Measurements from ENCODE around the gene CDC42SE1. TPM values are rescaled to one million over a fixed set of nuclear protein-coding genes. Genes with fewer than 3 reads are reported as not detected.

CDC42SE1 gene
- total and polyA plus RNA-seq, 9 of the 15 experiments (the other 6 are each of a cell fraction or from before 2014, with no cell fraction given), result 78.1 to 189 (median 114) TPM

GRCh38 chr1:151005729-151006319 is 53.6 kb downstream of the CDC42SE1 start:
- H3K27ac ChIP-seq (ENCODE audit: extremely low read depth, low read depth, low read length), result peak overlapping the region; percentile 75
- FAIRE-seq (no peak), DNase-seq (ENCODE audit: extremely low read depth in 1 of 4, low spot score in 3 of 4) (no peak), ATAC-seq (no peak)
- peaks cover 35% of the 10 kb centered on the region for H3K79me2 ChIP-seq (ENCODE audit: control insufficient read depth, insufficient read depth, low read length)
- ChIA-PET POLR2A (interaction anchor here (0.5 to 2.9 kb wide), 24 partner anchors 10 to 503 kb away, joined by 3 to 22 read pairs (median 4); partner anchors contain the start of genes ANXA9, CERS2 and MCL1), CTCF (ENCODE audit: low intra/inter-chr PET ratio) (interaction anchor here (0.9 to 1.9 kb wide), 2 partner anchors 26 to 750 kb away, joined by 3 to 12 read pairs; no protein-coding TSS in a partner anchor)
- H3K4me3 ChIP-seq, result peak overlapping the region; percentile 44
- no peaks in the 10 kb centered on the region for H3K27me3 ChIP-seq (ENCODE audit: control insufficient read depth in 2 of 2, insufficient read depth in 2 of 2, low read length in 2 of 2)
- intact Hi-C loops (cut with micrococcal nuclease), result loop anchor here (2.0 to 5.0 kb wide), 3 partner anchors 27 to 66 kb away; partner anchors contain the start of genes CDC42SE1 and GABPB2
- in situ Hi-C loops (cut with MboI), result no loop called here
- no peaks in the 10 kb centered on the region for H4K20me1 ChIP-seq (replicated peaks; ENCODE audit: control insufficient read depth, insufficient read depth, low read length)
- peak; percentile 9; the same call in 1 of the 2 replicates for TF ChIP-seq CTBP1 (IDR thresholded peaks at IDR 0.05; ENCODE audit: borderline replicate concordance)
- 0 out of 2 replicates have a peak, but pooled peaks have one; percentile 37 for TF ChIP-seq GTF2E2 (tag; IDR thresholded peaks at IDR 0.05)
- no peak for TF ChIP-seq NFE2L1 (tag; IDR thresholded peaks at IDR 0.05; ENCODE audit: borderline replicate concordance, low read depth)
- peak; percentile 15 for TF ChIP-seq KDM5B (IDR thresholded peaks at IDR 0.05; ENCODE audit: insufficient replicate concordance, low read depth, low read length)
- 0 out of 2 replicates have a peak, but pooled peaks have one; percentile 20 for TF ChIP-seq NKRF (IDR thresholded peaks at IDR 0.05; ENCODE audit: borderline replicate concordance)
- TF ChIP-seq ZNF324 (CRISPR knock-in tag; IDR thresholded peaks at IDR 0.05), result no peak
- H3K4me1 ChIP-seq (replicated peaks in 1 of 2; ENCODE audit: control insufficient read depth in 2 of 2, insufficient read depth in 2 of 2, low read length in 2 of 2), result peaks cover 46 to 53% of the 10 kb centered on the region in 2 experiments
- peak overlapping the region; percentile 89 for H2AFZ ChIP-seq (ENCODE audit: low read depth, low read length)
- 12% methylated on average over 4 of the region's 4 CpGs for WGBS (ENCODE audit: insufficient coverage, low coverage, missing lambda C conversion rate)
- H3K9me3 ChIP-seq (replicated peaks; ENCODE audit: control insufficient read depth, insufficient read depth, low read depth, low read length), result no peaks in the 10 kb centered on the region
- H3K9me1 ChIP-seq (ENCODE audit: control insufficient read depth, insufficient read depth, low read length), result no peaks in the 10 kb centered on the region
- H3K36me3 ChIP-seq (ENCODE audit: control insufficient read depth, insufficient read depth, low read length), result no peaks in the 10 kb centered on the region
- H3K4me2 ChIP-seq (ENCODE audit: insufficient read depth, low read length), result peak overlapping the region; percentile 100
- H3K9ac ChIP-seq (ENCODE audit: insufficient read depth in 1 of 2, low read depth in 2 of 2, low read length in 2 of 2), result peak overlapping the region; percentile 88; a peak in 3 of 4 replicates
- BruUV-seq (replicated peaks), result no TSS peak

All from K562 (cell line).